Measurements from ENCODE around the gene ZEB1. TPM values are rescaled to one million over a fixed set of nuclear protein-coding genes. Genes with fewer than 3 reads are reported as not detected.

ZEB1 gene
- total RNA-seq, 1 donor from 2014 or later: 67.3 TPM

- H3K4me1 ChIP-seq (ENCODE audit: control insufficient read depth in 3 of 3, insufficient read depth in 3 of 3, low read length in 3 of 3): no peaks in the 10 kb centered on the region
- H3K27me3 ChIP-seq (ENCODE audit: control insufficient read depth in 3 of 3, insufficient read depth in 3 of 3, low read length in 3 of 3): no peaks in the 10 kb centered on the region
- no peak overlapping the region for H3K9ac ChIP-seq (ENCODE audit: low read depth in 1 of 3, low read length in 3 of 3)
- no peak overlapping the region for H3K27ac ChIP-seq (ENCODE audit: low read depth, low read length)
- H3K9me3 ChIP-seq (ENCODE audit: control insufficient read depth in 3 of 3, low read length in 3 of 3): peaks cover 0 to 1% (median 0%) of the 10 kb centered on the region in 3 donors
- peaks cover 21 to 31% (median 23%) of the 10 kb centered on the region in 3 donors for H3K36me3 ChIP-seq (ENCODE audit: control insufficient read depth in 3 of 3, insufficient read depth in 3 of 3, low read length in 3 of 3)
- H3K4me3 ChIP-seq (ENCODE audit: low read length in 3 of 3): no peak overlapping the region
These were observed 189.2 kb downstream of the ZEB1 start for GRCh38 chr10:31508234-31508633.

DNA sequence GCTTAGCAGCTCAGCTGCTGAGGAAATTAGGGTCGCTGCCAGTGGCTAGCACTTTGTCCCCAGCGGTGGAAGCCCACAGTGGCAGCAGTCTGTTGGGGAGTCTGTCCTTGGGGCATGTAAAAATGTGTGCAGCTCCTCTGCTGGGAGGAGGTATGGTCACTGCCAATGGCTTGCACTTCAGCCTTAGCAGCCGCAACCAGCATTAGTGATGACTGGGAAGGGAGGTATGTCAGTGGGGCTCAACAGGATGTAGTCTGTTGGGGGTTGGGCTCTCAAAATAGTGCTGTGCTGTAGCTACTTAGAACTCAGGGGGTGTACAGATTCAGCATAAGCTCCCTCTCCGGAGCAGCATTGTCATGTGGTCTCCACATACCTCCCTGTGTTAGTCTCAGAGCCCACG, 189.9 kb downstream of the ZEB1 start:
- H3K9ac ChIP-seq (ENCODE audit: low read depth in 1 of 3, low read length in 3 of 3): no peak overlapping the region
- H3K4me1 ChIP-seq (ENCODE audit: control insufficient read depth in 3 of 3, insufficient read depth in 3 of 3, low read length in 3 of 3): no peaks in the 10 kb centered on the region
- peaks cover 0 to 1% (median 0%) of the 10 kb centered on the region in 3 donors for H3K9me3 ChIP-seq (ENCODE audit: control insufficient read depth in 3 of 3, low read length in 3 of 3)
- no peak overlapping the region for H3K27ac ChIP-seq (ENCODE audit: low read depth, low read length)
- H3K36me3 ChIP-seq (ENCODE audit: control insufficient read depth in 3 of 3, insufficient read depth in 3 of 3, low read length in 3 of 3): peaks cover 21 to 31% (median 22%) of the 10 kb centered on the region in 3 donors
- H3K27me3 ChIP-seq (ENCODE audit: control insufficient read depth in 3 of 3, insufficient read depth in 3 of 3, low read length in 3 of 3): no peaks in the 10 kb centered on the region
- no peak overlapping the region for H3K4me3 ChIP-seq (ENCODE audit: low read length in 3 of 3)

GRCh38 chr10:31509989-31510388, 191.0 kb downstream of the ZEB1 start:
- Histone ChIP-seq H3K9me3 (ENCODE audit: control insufficient read depth in 3 of 3, low read length in 3 of 3) (no peaks in the 10 kb centered on the region), H3K4me1 (ENCODE audit: control insufficient read depth in 3 of 3, insufficient read depth in 3 of 3, low read length in 3 of 3) (no peaks in the 10 kb centered on the region), H3K9ac (ENCODE audit: low read depth in 1 of 3, low read length in 3 of 3) (no peak overlapping the region), H3K36me3 (ENCODE audit: control insufficient read depth in 3 of 3, insufficient read depth in 3 of 3, low read length in 3 of 3) (peaks cover 21 to 31% (median 22%) of the 10 kb centered on the region in 3 donors), H3K4me3 (ENCODE audit: low read length in 3 of 3) (no peak overlapping the region), H3K27me3 (ENCODE audit: control insufficient read depth in 3 of 3, insufficient read depth in 3 of 3, low read length in 3 of 3) (no peaks in the 10 kb centered on the region), H3K27ac (ENCODE audit: low read depth, low read length) (no peak overlapping the region)

DNA sequence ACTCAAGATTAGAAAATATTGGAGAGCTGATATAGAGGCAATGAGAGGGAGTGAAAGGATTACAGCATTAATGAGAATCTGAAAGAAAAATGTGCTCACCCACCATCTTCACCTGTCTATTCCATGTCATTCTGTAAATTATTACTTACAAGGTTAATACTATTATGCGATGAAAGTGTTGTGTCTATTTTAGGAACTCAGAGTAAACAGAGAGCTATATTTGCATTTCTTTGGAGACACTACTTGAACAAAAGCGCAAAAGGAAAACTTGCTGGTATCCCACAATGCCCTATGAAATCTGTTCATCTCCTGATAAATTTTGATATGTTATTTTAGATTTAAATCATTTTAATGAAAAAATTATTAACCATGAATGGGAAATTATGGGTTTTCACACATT, 196.1 kb downstream of the ZEB1 start:
- peaks cover 11 to 28% (median 23%) of the 10 kb centered on the region in 3 donors for H3K36me3 ChIP-seq (ENCODE audit: control insufficient read depth in 3 of 3, insufficient read depth in 3 of 3, low read length in 3 of 3)
- H3K27me3 ChIP-seq (ENCODE audit: control insufficient read depth in 3 of 3, insufficient read depth in 3 of 3, low read length in 3 of 3): no peaks in the 10 kb centered on the region
- H3K4me1 ChIP-seq (ENCODE audit: control insufficient read depth in 3 of 3, insufficient read depth in 3 of 3, low read length in 3 of 3): peaks cover 0 to 3% (median 0%) of the 10 kb centered on the region in 3 donors
- no peak overlapping the region for H3K27ac ChIP-seq (ENCODE audit: low read depth, low read length)
- no peak overlapping the region for H3K9ac ChIP-seq (ENCODE audit: low read depth in 1 of 3, low read length in 3 of 3)
- no peaks in the 10 kb centered on the region for H3K9me3 ChIP-seq (ENCODE audit: control insufficient read depth in 3 of 3, low read length in 3 of 3)
- no peak overlapping the region for H3K4me3 ChIP-seq (ENCODE audit: low read length in 3 of 3)

GRCh38 chr10:31515819-31516402, 196.9 kb downstream of the ZEB1 start:
- no peak overlapping the region for H3K9ac ChIP-seq (ENCODE audit: low read depth in 1 of 3, low read length in 3 of 3)
- peaks cover 17 to 31% (median 21%) of the 10 kb centered on the region in 3 donors for H3K36me3 ChIP-seq (ENCODE audit: control insufficient read depth in 3 of 3, insufficient read depth in 3 of 3, low read length in 3 of 3)
- H3K27ac ChIP-seq (ENCODE audit: low read depth, low read length): no peak overlapping the region
- H3K27me3 ChIP-seq (ENCODE audit: control insufficient read depth in 3 of 3, insufficient read depth in 3 of 3, low read length in 3 of 3): no peaks in the 10 kb centered on the region
- H3K4me3 ChIP-seq (ENCODE audit: low read length in 3 of 3): no peak overlapping the region
- H3K4me1 ChIP-seq (ENCODE audit: control insufficient read depth in 3 of 3, insufficient read depth in 3 of 3, low read length in 3 of 3): peaks cover 0 to 3% (median 0%) of the 10 kb centered on the region in 3 donors
- no peaks in the 10 kb centered on the region for H3K9me3 ChIP-seq (ENCODE audit: control insufficient read depth in 3 of 3, low read length in 3 of 3)

DNA sequence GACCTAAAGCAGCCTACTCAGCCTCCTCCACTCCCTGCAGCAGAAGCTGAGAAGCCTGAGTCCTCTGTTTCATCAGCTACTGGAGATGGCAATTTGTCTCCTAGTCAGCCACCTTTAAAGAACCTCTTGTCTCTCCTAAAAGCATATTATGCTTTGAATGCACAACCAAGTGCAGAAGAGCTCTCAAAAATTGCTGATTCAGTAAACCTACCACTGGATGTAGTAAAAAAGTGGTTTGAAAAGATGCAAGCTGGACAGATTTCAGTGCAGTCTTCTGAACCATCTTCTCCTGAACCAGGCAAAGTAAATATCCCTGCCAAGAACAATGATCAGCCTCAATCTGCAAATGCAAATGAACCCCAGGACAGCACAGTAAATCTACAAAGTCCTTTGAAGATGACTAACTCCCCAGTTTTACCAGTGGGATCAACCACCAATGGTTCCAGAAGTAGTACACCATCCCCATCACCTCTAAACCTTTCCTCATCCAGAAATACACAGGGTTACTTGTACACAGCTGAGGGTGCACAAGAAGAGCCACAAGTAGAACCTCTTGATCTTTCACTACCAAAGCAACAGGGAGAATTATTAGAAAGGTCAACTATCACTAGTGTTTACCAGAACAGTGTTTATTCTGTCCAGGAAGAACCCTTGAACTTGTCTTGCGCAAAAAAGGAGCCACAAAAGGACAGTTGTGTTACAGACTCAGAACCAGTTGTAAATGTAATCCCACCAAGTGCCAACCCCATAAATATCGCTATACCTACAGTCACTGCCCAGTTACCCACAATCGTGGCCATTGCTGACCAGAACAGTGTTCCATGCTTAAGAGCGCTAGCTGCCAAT, 202.2 kb downstream of the ZEB1 start:
- H3K27me3 ChIP-seq (ENCODE audit: control insufficient read depth in 3 of 3, insufficient read depth in 3 of 3, low read length in 3 of 3): no peaks in the 10 kb centered on the region
- peaks cover 20 to 42% (median 20%) of the 10 kb centered on the region in 3 donors for H3K36me3 ChIP-seq (ENCODE audit: control insufficient read depth in 3 of 3, insufficient read depth in 3 of 3, low read length in 3 of 3)
- peaks cover 0 to 5% (median 0%) of the 10 kb centered on the region in 3 donors for H3K4me1 ChIP-seq (ENCODE audit: control insufficient read depth in 3 of 3, insufficient read depth in 3 of 3, low read length in 3 of 3)
- no peak overlapping the region for H3K27ac ChIP-seq (ENCODE audit: low read depth, low read length)
- H3K4me3 ChIP-seq (ENCODE audit: low read length in 3 of 3): no peak overlapping the region
- no peaks in the 10 kb centered on the region for H3K9me3 ChIP-seq (ENCODE audit: control insufficient read depth in 3 of 3, low read length in 3 of 3)
- no peak overlapping the region for H3K9ac ChIP-seq (ENCODE audit: low read depth in 1 of 3, low read length in 3 of 3)

DNA sequence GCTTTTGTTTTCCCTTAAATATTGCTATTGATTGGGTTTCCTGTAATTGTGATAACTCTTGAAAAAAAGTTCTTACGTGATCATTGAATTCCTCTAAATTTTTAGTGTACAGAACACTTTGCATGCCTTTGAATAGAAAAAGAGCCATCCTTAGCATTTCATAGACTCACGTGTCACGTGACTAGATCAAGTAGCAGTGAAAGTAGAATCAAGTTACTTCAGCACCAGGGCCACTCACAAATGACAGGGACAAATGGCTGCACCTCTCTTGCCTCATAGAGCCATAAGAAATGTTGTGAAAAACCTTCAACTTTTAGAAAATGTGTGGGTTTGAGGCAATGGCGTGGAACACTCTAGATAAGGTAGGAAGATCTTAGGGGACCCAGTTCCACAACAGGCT, 203.8 kb downstream of the ZEB1 start:
- Histone ChIP-seq H3K36me3 (ENCODE audit: control insufficient read depth in 3 of 3, insufficient read depth in 3 of 3, low read length in 3 of 3) (peaks cover 25 to 50% (median 26%) of the 10 kb centered on the region in 3 donors), H3K4me3 (ENCODE audit: low read length in 3 of 3) (no peak overlapping the region), H3K27ac (ENCODE audit: low read depth, low read length) (no peak overlapping the region), H3K4me1 (ENCODE audit: control insufficient read depth in 3 of 3, insufficient read depth in 3 of 3, low read length in 3 of 3) (peaks cover 0 to 5% (median 0%) of the 10 kb centered on the region in 3 donors), H3K9me3 (ENCODE audit: control insufficient read depth in 3 of 3, low read length in 3 of 3) (no peaks in the 10 kb centered on the region), H3K27me3 (ENCODE audit: control insufficient read depth in 3 of 3, insufficient read depth in 3 of 3, low read length in 3 of 3) (no peaks in the 10 kb centered on the region), H3K9ac (ENCODE audit: low read depth in 1 of 3, low read length in 3 of 3) (no peak overlapping the region)

GRCh38 chr10:31524460-31524859, 205.4 kb downstream of the ZEB1 start:
- Histone ChIP-seq H3K36me3 (ENCODE audit: control insufficient read depth in 3 of 3, insufficient read depth in 3 of 3, low read length in 3 of 3) (peaks cover 25 to 52% (median 26%) of the 10 kb centered on the region in 3 donors), H3K27me3 (ENCODE audit: control insufficient read depth in 3 of 3, insufficient read depth in 3 of 3, low read length in 3 of 3) (no peaks in the 10 kb centered on the region), H3K9ac (ENCODE audit: low read depth in 1 of 3, low read length in 3 of 3) (no peak overlapping the region), H3K4me3 (ENCODE audit: low read length in 3 of 3) (no peak overlapping the region), H3K9me3 (ENCODE audit: control insufficient read depth in 3 of 3, low read length in 3 of 3) (no peaks in the 10 kb centered on the region), H3K27ac (ENCODE audit: low read depth, low read length) (no peak overlapping the region), H3K4me1 (ENCODE audit: control insufficient read depth in 3 of 3, insufficient read depth in 3 of 3, low read length in 3 of 3) (peaks cover 0 to 5% (median 0%) of the 10 kb centered on the region in 3 donors)

DNA sequence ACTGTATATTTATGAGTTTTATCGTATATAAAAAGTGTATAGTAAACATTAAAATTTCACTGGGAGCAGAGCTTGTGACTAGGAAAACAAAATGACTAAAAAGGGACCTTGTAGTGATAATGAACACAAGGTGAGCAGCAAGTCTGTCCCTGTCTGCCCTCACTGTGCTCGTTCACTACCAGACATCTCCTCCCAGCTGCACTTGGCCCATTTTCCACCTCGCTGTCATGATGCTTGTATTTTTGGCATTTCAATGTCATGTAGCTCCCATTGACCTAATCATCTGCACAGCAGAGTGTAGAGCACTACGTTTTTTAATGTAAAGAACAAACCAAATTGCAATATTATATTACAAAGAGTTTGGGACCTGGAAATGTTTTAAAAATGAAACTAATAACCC, 207.2 kb downstream of the ZEB1 start:
- peaks cover 15 to 40% (median 19%) of the 10 kb centered on the region in 3 donors for H3K36me3 ChIP-seq (ENCODE audit: control insufficient read depth in 3 of 3, insufficient read depth in 3 of 3, low read length in 3 of 3)
- no peaks in the 10 kb centered on the region for H3K9me3 ChIP-seq (ENCODE audit: control insufficient read depth in 3 of 3, low read length in 3 of 3)
- no peak overlapping the region for H3K9ac ChIP-seq (ENCODE audit: low read depth in 1 of 3, low read length in 3 of 3)
- no peak overlapping the region for H3K4me3 ChIP-seq (ENCODE audit: low read length in 3 of 3)
- H3K27ac ChIP-seq (ENCODE audit: low read depth, low read length): no peak overlapping the region
- H3K27me3 ChIP-seq (ENCODE audit: control insufficient read depth in 3 of 3, insufficient read depth in 3 of 3, low read length in 3 of 3): no peaks in the 10 kb centered on the region
- peaks cover 0 to 5% (median 0%) of the 10 kb centered on the region in 3 donors for H3K4me1 ChIP-seq (ENCODE audit: control insufficient read depth in 3 of 3, insufficient read depth in 3 of 3, low read length in 3 of 3)

DNA sequence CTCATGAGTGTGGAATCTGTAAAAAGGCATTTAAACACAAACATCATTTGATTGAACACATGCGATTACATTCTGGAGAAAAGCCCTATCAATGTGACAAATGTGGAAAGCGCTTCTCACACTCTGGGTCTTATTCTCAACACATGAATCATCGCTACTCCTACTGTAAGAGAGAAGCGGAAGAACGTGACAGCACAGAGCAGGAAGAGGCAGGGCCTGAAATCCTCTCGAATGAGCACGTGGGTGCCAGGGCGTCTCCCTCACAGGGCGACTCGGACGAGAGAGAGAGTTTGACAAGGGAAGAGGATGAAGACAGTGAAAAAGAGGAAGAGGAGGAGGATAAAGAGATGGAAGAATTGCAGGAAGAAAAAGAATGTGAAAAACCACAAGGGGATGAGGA, 207.7 kb downstream of the ZEB1 start:
- Histone ChIP-seq H3K4me3 (ENCODE audit: low read length in 3 of 3) (no peak overlapping the region), H3K27me3 (ENCODE audit: control insufficient read depth in 3 of 3, insufficient read depth in 3 of 3, low read length in 3 of 3) (no peaks in the 10 kb centered on the region), H3K9me3 (ENCODE audit: control insufficient read depth in 3 of 3, low read length in 3 of 3) (no peaks in the 10 kb centered on the region), H3K4me1 (ENCODE audit: control insufficient read depth in 3 of 3, insufficient read depth in 3 of 3, low read length in 3 of 3) (peaks cover 0 to 5% (median 0%) of the 10 kb centered on the region in 3 donors), H3K36me3 (ENCODE audit: control insufficient read depth in 3 of 3, insufficient read depth in 3 of 3, low read length in 3 of 3) (peaks cover 11 to 35% (median 19%) of the 10 kb centered on the region in 3 donors), H3K27ac (ENCODE audit: low read depth, low read length) (no peak overlapping the region), H3K9ac (ENCODE audit: low read depth in 1 of 3, low read length in 3 of 3) (no peak overlapping the region)

Data from skeletal muscle tissue (tissue), 4 donors.